Tracheal epithelial cell (primary cell): Measurements from ENCODE around the gene RTCA. TPM values are rescaled to one million over a fixed set of nuclear protein-coding genes. Genes with fewer than 3 reads are reported as not detected.

Experiments used
- total RNA-seq: library from RNA; depleted of rRNA; stranded (reverse); fragments of >200 nt; gene quantifications from 2 replicates; pipeline ENCODE4 v1.2.1, GENCODE V29; 2014

The RTCA gene
- 38.6 and 48.0 TPM in 2 replicates for total RNA-seq

DNA sequence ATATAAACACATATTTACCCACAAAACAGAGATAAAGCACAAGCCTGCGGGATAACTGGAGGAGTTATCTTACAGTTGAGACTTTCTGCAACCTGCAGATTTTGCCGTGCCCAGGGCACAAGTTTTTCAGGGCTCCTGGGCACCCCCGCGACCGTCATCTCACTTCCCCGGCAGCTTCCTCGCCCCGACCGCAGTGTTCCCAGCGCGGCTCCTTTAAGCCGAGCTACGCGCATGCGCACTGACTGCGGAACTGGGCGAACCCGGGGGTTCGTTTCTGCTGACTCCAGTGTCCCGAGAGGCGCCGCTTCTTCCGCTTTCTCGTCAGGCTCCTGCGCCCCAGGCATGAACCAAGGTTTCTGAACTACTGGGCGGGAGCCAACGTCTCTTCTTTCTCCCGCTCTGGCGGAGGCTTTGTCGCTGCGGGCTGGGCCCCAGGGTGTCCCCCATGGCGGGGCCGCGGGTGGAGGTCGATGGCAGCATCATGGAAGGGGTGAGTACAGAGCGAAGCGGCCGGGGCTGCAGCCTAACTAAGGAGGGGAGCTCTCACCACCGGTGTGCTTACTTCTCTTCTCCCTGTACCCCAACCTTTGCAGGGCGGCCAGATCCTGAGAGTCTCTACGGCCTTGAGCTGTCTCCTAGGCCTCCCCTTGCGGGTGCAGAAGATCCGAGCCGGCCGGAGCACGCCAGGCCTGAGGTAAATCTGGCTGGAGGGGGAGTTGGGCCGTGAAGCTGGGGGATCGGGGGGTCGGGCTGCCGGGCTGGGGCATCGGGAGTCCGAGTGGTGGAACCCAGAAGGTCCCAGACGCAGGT is at the start of gene RTCA:
Gene RTCA (plus strand): TSS at position 286 of the 810 bp plus-strand sequence. CDS start 160 bp downstream, at position 446.

DNA sequence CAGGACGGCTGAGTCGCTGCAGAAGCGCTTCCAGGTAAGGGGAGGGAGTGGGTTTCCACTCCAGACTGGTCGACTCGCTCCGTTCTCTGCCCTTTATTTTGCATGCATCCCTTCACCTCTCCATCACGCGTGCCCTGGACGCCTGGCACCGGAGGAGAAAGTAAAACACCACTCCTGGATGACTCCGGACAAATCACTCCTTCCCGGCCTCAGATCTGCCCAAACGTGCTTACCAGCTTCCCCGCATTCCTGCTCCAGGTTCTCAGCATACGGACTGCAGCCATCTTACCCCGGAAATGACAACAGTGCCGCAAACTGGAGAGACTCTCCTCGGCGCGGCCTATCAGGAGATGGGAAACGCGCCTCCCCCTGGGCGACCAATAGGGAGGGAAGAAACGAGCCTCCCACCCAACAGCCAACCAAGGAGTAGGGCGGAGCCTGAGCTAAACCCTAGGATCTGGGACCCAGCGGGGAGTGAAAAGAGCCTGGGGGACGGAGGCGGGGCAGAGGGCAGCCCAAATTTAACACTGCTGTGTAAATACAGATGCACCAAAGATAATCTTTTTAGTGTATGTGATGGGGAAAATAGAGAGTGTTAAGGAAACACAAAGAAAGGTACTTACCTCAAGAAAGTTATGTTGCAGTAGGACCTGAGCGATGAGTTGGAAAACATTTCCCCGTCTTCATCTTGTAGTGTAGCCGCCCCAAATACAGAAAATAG is 16.3 kb upstream of the RTCA start, which contains the start of gene DBT:
Gene DBT (minus strand): TSS at position 298 of the 721 bp plus-strand sequence. CDS start 14 bp downstream, at position 284.

Other genes starting within 250 kb of the RTCA start
- gene SASS6, start 133.3 kb upstream of the RTCA start, total RNA-seq: 1.3 and 1.4 TPM in 2 replicates
- 4.8 and 7.5 TPM in 2 replicates for gene TRMT13, start 133.1 kb upstream of the RTCA start, total RNA-seq
- gene LRRC39, start 88.0 kb upstream of the RTCA start, total RNA-seq: 0.43 TPM in 1 of 2 replicates, not detected in the other
- gene DBT, start 16.4 kb upstream of the RTCA start, total RNA-seq: 3.4 and 6.4 TPM in 2 replicates
- 1.3 and 2.2 TPM in 2 replicates for gene CDC14A, start 86.3 kb downstream of the RTCA start, total RNA-seq